ENCODE measurements around the gene LCE4A. TPM values are rescaled to one million over a fixed set of nuclear protein-coding genes. Genes with fewer than 3 reads are reported as not detected.

The LCE4A gene
- total and polyA plus RNA-seq, 10 of the 15 experiments (the other 5 are each of a cell fraction or from before 2014, with no cell fraction given), result not detected

DNA sequence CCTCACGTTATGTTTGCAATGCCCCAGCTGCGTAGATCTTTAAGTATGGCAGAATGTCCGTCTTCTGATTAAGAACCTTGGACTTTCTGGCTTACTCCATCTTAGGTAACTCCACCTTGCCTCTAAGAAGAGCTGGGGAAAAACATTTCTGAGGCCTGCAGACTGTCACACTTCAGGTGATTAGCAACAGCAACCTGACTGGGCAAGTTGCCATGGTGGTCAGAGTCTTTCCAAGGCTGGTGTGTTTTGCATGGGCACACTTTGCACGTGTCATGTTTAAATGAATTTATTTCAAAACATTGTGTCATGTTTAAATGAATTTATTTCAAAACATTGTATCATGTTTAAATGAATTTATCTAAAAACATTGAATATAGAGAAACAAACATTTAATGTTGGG, 50.7 kb downstream of the LCE4A start:
- Histone ChIP-seq H3K4me1 (ENCODE audit: control insufficient read depth, insufficient read depth, low read length) (no peaks in the 10 kb centered on the region), H3K9me3 (replicated peaks; ENCODE audit: control insufficient read depth, insufficient read depth, low read length) (no peaks in the 10 kb centered on the region), H3K9ac (ENCODE audit: control insufficient read depth, insufficient read depth, low read length) (no peak overlapping the region), H3K4me2 (ENCODE audit: control insufficient read depth, insufficient read depth) (no peak overlapping the region), H3K4me3 (no peak overlapping the region), H3K27me3 (replicated peaks in 1 of 2; ENCODE audit: control insufficient read depth in 2 of 2, insufficient read depth in 2 of 2, low read length in 1 of 2) (no peaks in the 10 kb centered on the region), H4K20me1 (ENCODE audit: control insufficient read depth, insufficient read depth) (no peaks in the 10 kb centered on the region), H3K36me3 (ENCODE audit: control insufficient read depth in 2 of 2, insufficient read depth in 2 of 2, low read length in 1 of 2) (no peaks in the 10 kb centered on the region), H3K79me2 (ENCODE audit: control insufficient read depth, insufficient read depth, low read length) (no peaks in the 10 kb centered on the region), H3K27ac (ENCODE audit: control insufficient read depth, insufficient read depth) (no peak overlapping the region), H2AFZ (ENCODE audit: control insufficient read depth, low read depth, low read length) (no peak overlapping the region)
- ATAC-seq (no peak), DNase-seq (ENCODE audit: low read depth, low spot score) (no peak), FAIRE-seq (no peak)
- in situ Hi-C loops (cut with MboI) (no loop called here), intact Hi-C loops (cut with micrococcal nuclease; ENCODE audit: unreplicated experiment) (no loop called here)
- CTCF ChIA-PET, result no interaction called here
- SMC1A ChIA-PET (ENCODE audit: uncharacterized antibody, unreplicated experiment), result no interaction called here
- POLR2A ChIA-PET, result no interaction called here
- WGBS (ENCODE audit: insufficient coverage, insufficient replicate concordance, low lambda C conversion rate, missing lambda C conversion rate), result 0% methylated on average over 4 of the region's 4 CpGs
- RAD21 ChIA-PET (ENCODE audit: unreplicated experiment), result no interaction called here
- TF ChIP-seq POLR2AphosphoS2 (IDR thresholded peaks at IDR 0.05; ENCODE audit: low read depth, low read length), result no peak
- BruUV-seq (replicated peaks), result no TSS peak

Other genes starting within 250 kb of the LCE4A start
Only the 7 nearest of the 23 such genes appear.
- gene LCE2D, start 44.8 kb upstream of the LCE4A start, total RNA-seq (2014; rRNA removed), result not detected in 2 replicates
- gene LCE2D, start 44.8 kb upstream of the LCE4A start, total RNA-seq (2014; rRNA removed; fragmentation: Illumina TruSeq; extraction: Trizol), result not detected in 2 replicates
- not detected in 2 replicates for gene LCE2D, start 44.8 kb upstream of the LCE4A start, total RNA-seq (2021)
- not detected in 2 replicates for gene LCE2D, start 44.8 kb upstream of the LCE4A start, polyA plus RNA-seq (2011; rRNA removed)
- gene LCE2D, start 44.8 kb upstream of the LCE4A start, polyA plus RNA-seq (2014; fragmentation: Illumina TruSeq; extraction: Trizol), result not detected in 2 replicates
- gene LCE2D, start 44.8 kb upstream of the LCE4A start, polyA plus RNA-seq (2014; fragmentation: Nextera tagmentation; extraction: Ambion mirVana), result not detected
- gene LCE2D, start 44.8 kb upstream of the LCE4A start, polyA plus RNA-seq (2014; rRNA removed), result not detected in 2 replicates
- gene LCE2D, start 44.8 kb upstream of the LCE4A start, polyA plus RNA-seq (2016; fragmentation: Nextera tagmentation; extraction: Ambion mirVana), result not detected
- not detected in 2 replicates for gene LCE2C, start 32.9 kb upstream of the LCE4A start, total RNA-seq (2014; rRNA removed)
- not detected in 2 replicates for gene LCE2C, start 32.9 kb upstream of the LCE4A start, total RNA-seq (2014; rRNA removed; fragmentation: Illumina TruSeq; extraction: Trizol)
- not detected in 2 replicates for gene LCE2C, start 32.9 kb upstream of the LCE4A start, total RNA-seq (2021)
- not detected in 2 replicates for gene LCE2C, start 32.9 kb upstream of the LCE4A start, polyA plus RNA-seq (2011; rRNA removed)
- gene LCE2C, start 32.9 kb upstream of the LCE4A start, polyA plus RNA-seq (2014; fragmentation: Illumina TruSeq; extraction: Trizol), result not detected in 2 replicates
- gene LCE2C, start 32.9 kb upstream of the LCE4A start, polyA plus RNA-seq (2014; fragmentation: Nextera tagmentation; extraction: Ambion mirVana), result not detected
- gene LCE2C, start 32.9 kb upstream of the LCE4A start, polyA plus RNA-seq (2014; rRNA removed), result not detected in 2 replicates
- gene LCE2C, start 32.9 kb upstream of the LCE4A start, polyA plus RNA-seq (2016; fragmentation: Nextera tagmentation; extraction: Ambion mirVana), result not detected
- not detected in 2 replicates for gene LCE2B, start 22.0 kb upstream of the LCE4A start, total RNA-seq (2014; rRNA removed)
- not detected in 2 replicates for gene LCE2B, start 22.0 kb upstream of the LCE4A start, total RNA-seq (2014; rRNA removed; fragmentation: Illumina TruSeq; extraction: Trizol)
- gene LCE2B, start 22.0 kb upstream of the LCE4A start, total RNA-seq (2021), result not detected in 2 replicates
- gene LCE2B, start 22.0 kb upstream of the LCE4A start, polyA plus RNA-seq (2011; rRNA removed), result not detected in 2 replicates
- gene LCE2B, start 22.0 kb upstream of the LCE4A start, polyA plus RNA-seq (2014; fragmentation: Illumina TruSeq; extraction: Trizol), result not detected in 2 replicates
- not detected for gene LCE2B, start 22.0 kb upstream of the LCE4A start, polyA plus RNA-seq (2014; fragmentation: Nextera tagmentation; extraction: Ambion mirVana)
- not detected in 2 replicates for gene LCE2B, start 22.0 kb upstream of the LCE4A start, polyA plus RNA-seq (2014; rRNA removed)
- not detected for gene LCE2B, start 22.0 kb upstream of the LCE4A start, polyA plus RNA-seq (2016; fragmentation: Nextera tagmentation; extraction: Ambion mirVana)
- gene LCE2A, start 9.8 kb upstream of the LCE4A start, total RNA-seq (2014; rRNA removed), result not detected in 2 replicates
- gene LCE2A, start 9.8 kb upstream of the LCE4A start, total RNA-seq (2014; rRNA removed; fragmentation: Illumina TruSeq; extraction: Trizol), result not detected in 2 replicates
- not detected in 2 replicates for gene LCE2A, start 9.8 kb upstream of the LCE4A start, total RNA-seq (2021)
- gene LCE2A, start 9.8 kb upstream of the LCE4A start, polyA plus RNA-seq (2011; rRNA removed), result not detected in 2 replicates
- not detected in 2 replicates for gene LCE2A, start 9.8 kb upstream of the LCE4A start, polyA plus RNA-seq (2014; fragmentation: Illumina TruSeq; extraction: Trizol)
- not detected for gene LCE2A, start 9.8 kb upstream of the LCE4A start, polyA plus RNA-seq (2014; fragmentation: Nextera tagmentation; extraction: Ambion mirVana)
- gene LCE2A, start 9.8 kb upstream of the LCE4A start, polyA plus RNA-seq (2014; rRNA removed), result not detected in 2 replicates
- not detected for gene LCE2A, start 9.8 kb upstream of the LCE4A start, polyA plus RNA-seq (2016; fragmentation: Nextera tagmentation; extraction: Ambion mirVana)
- not detected in 2 replicates for gene KPRP, start 49.9 kb downstream of the LCE4A start, total RNA-seq (2014; rRNA removed)
- gene KPRP, start 49.9 kb downstream of the LCE4A start, total RNA-seq (2014; rRNA removed; fragmentation: Illumina TruSeq; extraction: Trizol), result not detected in 2 replicates
- not detected in 2 replicates for gene KPRP, start 49.9 kb downstream of the LCE4A start, total RNA-seq (2021)
- gene KPRP, start 49.9 kb downstream of the LCE4A start, polyA plus RNA-seq (2011; rRNA removed), result not detected in 2 replicates
- gene KPRP, start 49.9 kb downstream of the LCE4A start, polyA plus RNA-seq (2014; fragmentation: Illumina TruSeq; extraction: Trizol), result not detected in 2 replicates
- gene KPRP, start 49.9 kb downstream of the LCE4A start, polyA plus RNA-seq (2014; fragmentation: Nextera tagmentation; extraction: Ambion mirVana), result not detected
- gene KPRP, start 49.9 kb downstream of the LCE4A start, polyA plus RNA-seq (2014; rRNA removed), result not detected in 2 replicates
- not detected for gene KPRP, start 49.9 kb downstream of the LCE4A start, polyA plus RNA-seq (2016; fragmentation: Nextera tagmentation; extraction: Ambion mirVana)
- gene LCE1F, start 67.0 kb downstream of the LCE4A start, total RNA-seq (2014; rRNA removed), result not detected in 2 replicates
- gene LCE1F, start 67.0 kb downstream of the LCE4A start, total RNA-seq (2014; rRNA removed; fragmentation: Illumina TruSeq; extraction: Trizol), result not detected in 2 replicates
- gene LCE1F, start 67.0 kb downstream of the LCE4A start, total RNA-seq (2021), result not detected in 2 replicates
- not detected in 2 replicates for gene LCE1F, start 67.0 kb downstream of the LCE4A start, polyA plus RNA-seq (2011; rRNA removed)
- gene LCE1F, start 67.0 kb downstream of the LCE4A start, polyA plus RNA-seq (2014; fragmentation: Illumina TruSeq; extraction: Trizol), result not detected in 2 replicates
- gene LCE1F, start 67.0 kb downstream of the LCE4A start, polyA plus RNA-seq (2014; fragmentation: Nextera tagmentation; extraction: Ambion mirVana), result not detected
- 0.43 TPM in 1 of 2 replicates, not detected in the other for gene LCE1F, start 67.0 kb downstream of the LCE4A start, polyA plus RNA-seq (2014; rRNA removed)
- under 1 TPM; 0.72 to 0.96 TPM for gene LCE1F, start 67.0 kb downstream of the LCE4A start, polyA plus RNA-seq (2016; fragmentation: Nextera tagmentation; extraction: Ambion mirVana)
- gene LCE1E, start 78.1 kb downstream of the LCE4A start, total RNA-seq (2014; rRNA removed), result 0.45 and 1.1 TPM in 2 replicates
- 0.41 and 0.49 TPM in 2 replicates for gene LCE1E, start 78.1 kb downstream of the LCE4A start, total RNA-seq (2014; rRNA removed; fragmentation: Illumina TruSeq; extraction: Trizol)
- 1.0 and 3.7 TPM in 2 replicates for gene LCE1E, start 78.1 kb downstream of the LCE4A start, total RNA-seq (2021)
- 0.88 and 1.4 TPM in 2 replicates for gene LCE1E, start 78.1 kb downstream of the LCE4A start, polyA plus RNA-seq (2011; rRNA removed)
- gene LCE1E, start 78.1 kb downstream of the LCE4A start, polyA plus RNA-seq (2014; fragmentation: Illumina TruSeq; extraction: Trizol), result 0.51 and 0.90 TPM in 2 replicates
- under 1 TPM in 1 of 2 experiments, not detected in 1; 0.33 TPM for gene LCE1E, start 78.1 kb downstream of the LCE4A start, polyA plus RNA-seq (2014; fragmentation: Nextera tagmentation; extraction: Ambion mirVana)
- gene LCE1E, start 78.1 kb downstream of the LCE4A start, polyA plus RNA-seq (2014; rRNA removed), result 1.1 and 1.3 TPM in 2 replicates
- gene LCE1E, start 78.1 kb downstream of the LCE4A start, polyA plus RNA-seq (2016; fragmentation: Nextera tagmentation; extraction: Ambion mirVana), result 1 to 10 TPM; 6.6 to 8.2 TPM

All from GM12878 (cell line).